GM23338 (cell line): ENCODE data around the gene SOX11. TPM values are rescaled to one million over a fixed set of nuclear protein-coding genes. Genes with fewer than 3 reads are reported as not detected.

ENCODE experiments used
- CREB1 ChIP-seq: fragments of 250-450 bp; sonication (Bioruptor Pico); IDR thresholded peaks from 2 replicates; pipeline ENCODE4 v1.5.0; 2020; ENCODE audit warnings: low read depth, mild to moderate bottlenecking, moderate library complexity
- EZH2 ChIP-seq: fragments of 200-600 bp; sonication (generic); IDR thresholded peaks from one replicate; pipeline ENCODE4 v1.8.0; 2017; ENCODE audit warnings: antibody characterized with exemption, mild to moderate bottlenecking, low read depth; ENCODE audit not compliant: unreplicated experiment
- EZH2phosphoT487 ChIP-seq: fragments of 200-600 bp; sonication (generic); IDR thresholded peaks from one replicate; pipeline ENCODE4 v1.8.1; 2018; ENCODE audit warnings: antibody characterized with exemption; ENCODE audit not compliant: unreplicated experiment
- JUNB ChIP-seq: IDR thresholded peaks from one replicate; pipeline ENCODE4 v1.6.1; 2016; ENCODE audit warnings: antibody characterized with exemption; ENCODE audit not compliant: unreplicated experiment
- NANOG ChIP-seq: IDR thresholded peaks from 2 replicates; pipeline ENCODE4 v1.6.1; 2016; ENCODE audit warnings: antibody characterized with exemption, borderline replicate concordance
- POLR2AphosphoS5 ChIP-seq: IDR thresholded peaks from 2 replicates; pipeline ENCODE4 v1.6.1; 2016; ENCODE audit warnings: antibody characterized with exemption, low read depth
- STAT1 ChIP-seq: IDR thresholded peaks from one replicate; pipeline ENCODE4 v1.6.1; 2016; ENCODE audit warnings: antibody characterized with exemption; ENCODE audit not compliant: unreplicated experiment
- ZNF331 ChIP-seq: fragments of 250-450 bp; sonication (Bioruptor Pico); IDR thresholded peaks from 2 replicates; pipeline ENCODE4 v1.5.0; 2020; ENCODE audit warnings: low read depth, mild to moderate bottlenecking, moderate library complexity
- polyA plus RNA-seq: library from polyadenylated mRNA; unstranded; fragments of >200 nt; fragmentation: Nextera tagmentation; extraction: Ambion mirVana; gene quantifications from 2 replicates; pipeline ENCODE4 v1.2.1, GENCODE V29; 2016
- total RNA-seq: library from RNA; depleted of rRNA; stranded (reverse); fragments of >200 nt; shearing (Covaris generic); gene quantifications from 2 replicates; pipeline ENCODE4 v1.2.3, GENCODE V29; 2014
- TF ChIP-seq, protein P1 (sequence below): fragments of 250-450 bp; sonication (Bioruptor Pico); IDR thresholded peaks from 2 replicates; pipeline ENCODE4 v1.5.0; 2020; ENCODE audit warnings: mild to moderate bottlenecking, moderate library complexity
- TF ChIP-seq, protein P2 (sequence below), 2 experiments: fragments of 200-600 bp in 1 of 2; sonication (generic) in 1 of 2; conservative IDR thresholded peaks; 2 replicates each; pipeline versions ENCODE4 v1.5.1 to v1.6.1; 2016 to 2017; ENCODE audit warnings: antibody characterized with exemption in 2 of 2, low read depth in 2 of 2, mild to moderate bottlenecking in 2 of 2, moderate library complexity in 1 of 2
- TF ChIP-seq, protein P3 (sequence below): IDR thresholded peaks from 2 replicates; pipeline ENCODE4 v1.6.1; 2016; ENCODE audit warnings: antibody characterized with exemption
- TF ChIP-seq, protein P4 (sequence below): IDR thresholded peaks from one replicate; pipeline ENCODE4 v1.6.1; 2018; ENCODE audit warnings: antibody characterized with exemption; ENCODE audit not compliant: unreplicated experiment

Gene SOX11
- total and polyA plus RNA-seq, 2 experiments from 2014 or later = 26.5 to 33.2 TPM

DNA sequence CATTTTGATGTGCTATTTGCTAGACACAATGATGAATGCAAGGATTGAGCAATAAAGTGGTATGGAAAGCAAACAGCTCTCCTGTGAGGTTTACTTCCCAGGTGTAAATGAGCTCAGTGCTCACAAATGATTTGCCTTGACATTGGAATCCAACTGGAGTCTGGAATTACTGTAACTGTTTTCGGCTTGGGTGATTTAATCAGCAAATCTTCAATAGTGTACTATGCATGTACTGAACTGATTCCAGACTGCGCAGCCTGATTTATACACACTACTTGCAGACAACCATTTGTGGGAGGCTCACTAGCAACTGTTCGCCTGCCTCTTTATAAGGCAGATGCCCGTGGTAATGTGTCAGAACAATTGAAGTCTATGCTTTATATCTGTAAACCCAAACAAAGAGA lies 27.9 kb upstream of the SOX11 start (continued):
- TF ChIP-seq, protein P1, sequence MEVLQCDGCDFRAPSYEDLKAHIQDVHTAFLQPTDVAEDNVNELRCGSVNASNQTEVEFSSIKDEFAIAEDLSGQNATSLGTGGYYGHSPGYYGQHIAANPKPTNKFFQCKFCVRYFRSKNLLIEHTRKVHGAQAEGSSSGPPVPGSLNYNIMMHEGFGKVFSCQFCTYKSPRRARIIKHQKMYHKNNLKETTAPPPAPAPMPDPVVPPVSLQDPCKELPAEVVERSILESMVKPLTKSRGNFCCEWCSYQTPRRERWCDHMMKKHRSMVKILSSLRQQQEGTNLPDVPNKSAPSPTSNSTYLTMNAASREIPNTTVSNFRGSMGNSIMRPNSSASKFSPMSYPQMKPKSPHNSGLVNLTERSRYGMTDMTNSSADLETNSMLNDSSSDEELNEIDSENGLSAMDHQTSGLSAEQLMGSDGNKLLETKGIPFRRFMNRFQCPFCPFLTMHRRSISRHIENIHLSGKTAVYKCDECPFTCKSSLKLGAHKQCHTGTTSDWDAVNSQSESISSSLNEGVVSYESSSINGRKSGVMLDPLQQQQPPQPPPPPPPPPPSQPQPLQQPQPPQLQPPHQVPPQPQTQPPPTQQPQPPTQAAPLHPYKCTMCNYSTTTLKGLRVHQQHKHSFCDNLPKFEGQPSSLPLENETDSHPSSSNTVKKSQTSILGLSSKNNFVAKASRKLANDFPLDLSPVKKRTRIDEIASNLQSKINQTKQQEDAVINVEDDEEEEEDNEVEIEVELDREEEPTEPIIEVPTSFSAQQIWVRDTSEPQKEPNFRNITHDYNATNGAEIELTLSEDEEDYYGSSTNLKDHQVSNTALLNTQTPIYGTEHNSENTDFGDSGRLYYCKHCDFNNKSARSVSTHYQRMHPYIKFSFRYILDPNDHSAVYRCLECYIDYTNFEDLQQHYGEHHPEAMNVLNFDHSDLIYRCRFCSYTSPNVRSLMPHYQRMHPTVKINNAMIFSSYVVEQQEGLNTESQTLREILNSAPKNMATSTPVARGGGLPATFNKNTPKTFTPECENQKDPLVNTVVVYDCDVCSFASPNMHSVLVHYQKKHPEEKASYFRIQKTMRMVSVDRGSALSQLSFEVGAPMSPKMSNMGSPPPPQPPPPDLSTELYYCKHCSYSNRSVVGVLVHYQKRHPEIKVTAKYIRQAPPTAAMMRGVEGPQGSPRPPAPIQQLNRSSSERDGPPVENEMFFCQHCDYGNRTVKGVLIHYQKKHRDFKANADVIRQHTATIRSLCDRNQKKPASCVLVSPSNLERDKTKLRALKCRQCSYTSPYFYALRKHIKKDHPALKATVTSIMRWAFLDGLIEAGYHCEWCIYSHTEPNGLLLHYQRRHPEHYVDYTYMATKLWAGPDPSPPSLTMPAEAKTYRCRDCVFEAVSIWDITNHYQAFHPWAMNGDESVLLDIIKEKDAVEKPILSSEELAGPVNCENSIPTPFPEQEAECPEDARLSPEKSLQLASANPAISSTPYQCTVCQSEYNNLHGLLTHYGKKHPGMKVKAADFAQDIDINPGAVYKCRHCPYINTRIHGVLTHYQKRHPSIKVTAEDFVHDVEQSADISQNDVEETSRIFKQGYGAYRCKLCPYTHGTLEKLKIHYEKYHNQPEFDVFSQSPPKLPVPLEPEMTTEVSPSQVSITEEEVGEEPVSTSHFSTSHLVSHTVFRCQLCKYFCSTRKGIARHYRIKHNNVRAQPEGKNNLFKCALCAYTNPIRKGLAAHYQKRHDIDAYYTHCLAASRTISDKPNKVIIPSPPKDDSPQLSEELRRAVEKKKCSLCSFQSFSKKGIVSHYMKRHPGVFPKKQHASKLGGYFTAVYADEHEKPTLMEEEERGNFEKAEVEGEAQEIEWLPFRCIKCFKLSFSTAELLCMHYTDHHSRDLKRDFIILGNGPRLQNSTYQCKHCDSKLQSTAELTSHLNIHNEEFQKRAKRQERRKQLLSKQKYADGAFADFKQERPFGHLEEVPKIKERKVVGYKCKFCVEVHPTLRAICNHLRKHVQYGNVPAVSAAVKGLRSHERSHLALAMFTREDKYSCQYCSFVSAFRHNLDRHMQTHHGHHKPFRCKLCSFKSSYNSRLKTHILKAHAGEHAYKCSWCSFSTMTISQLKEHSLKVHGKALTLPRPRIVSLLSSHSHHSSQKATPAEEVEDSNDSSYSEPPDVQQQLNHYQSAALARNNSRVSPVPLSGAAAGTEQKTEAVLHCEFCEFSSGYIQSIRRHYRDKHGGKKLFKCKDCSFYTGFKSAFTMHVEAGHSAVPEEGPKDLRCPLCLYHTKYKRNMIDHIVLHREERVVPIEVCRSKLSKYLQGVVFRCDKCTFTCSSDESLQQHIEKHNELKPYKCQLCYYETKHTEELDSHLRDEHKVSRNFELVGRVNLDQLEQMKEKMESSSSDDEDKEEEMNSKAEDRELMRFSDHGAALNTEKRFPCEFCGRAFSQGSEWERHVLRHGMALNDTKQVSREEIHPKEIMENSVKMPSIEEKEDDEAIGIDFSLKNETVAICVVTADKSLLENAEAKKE (CRISPR knock-in tag) = no peak
- no peak for TF ChIP-seq NANOG
- TF ChIP-seq STAT1 = no peak
- TF ChIP-seq POLR2AphosphoS5 = no peak
- TF ChIP-seq EZH2phosphoT487 = no peak
- TF ChIP-seq, protein P2, sequence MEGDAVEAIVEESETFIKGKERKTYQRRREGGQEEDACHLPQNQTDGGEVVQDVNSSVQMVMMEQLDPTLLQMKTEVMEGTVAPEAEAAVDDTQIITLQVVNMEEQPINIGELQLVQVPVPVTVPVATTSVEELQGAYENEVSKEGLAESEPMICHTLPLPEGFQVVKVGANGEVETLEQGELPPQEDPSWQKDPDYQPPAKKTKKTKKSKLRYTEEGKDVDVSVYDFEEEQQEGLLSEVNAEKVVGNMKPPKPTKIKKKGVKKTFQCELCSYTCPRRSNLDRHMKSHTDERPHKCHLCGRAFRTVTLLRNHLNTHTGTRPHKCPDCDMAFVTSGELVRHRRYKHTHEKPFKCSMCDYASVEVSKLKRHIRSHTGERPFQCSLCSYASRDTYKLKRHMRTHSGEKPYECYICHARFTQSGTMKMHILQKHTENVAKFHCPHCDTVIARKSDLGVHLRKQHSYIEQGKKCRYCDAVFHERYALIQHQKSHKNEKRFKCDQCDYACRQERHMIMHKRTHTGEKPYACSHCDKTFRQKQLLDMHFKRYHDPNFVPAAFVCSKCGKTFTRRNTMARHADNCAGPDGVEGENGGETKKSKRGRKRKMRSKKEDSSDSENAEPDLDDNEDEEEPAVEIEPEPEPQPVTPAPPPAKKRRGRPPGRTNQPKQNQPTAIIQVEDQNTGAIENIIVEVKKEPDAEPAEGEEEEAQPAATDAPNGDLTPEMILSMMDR (conservative IDR thresholded peaks at IDR 0.05; ENCODE audit: low read depth in 2 of 2) = no peak
- no peak for TF ChIP-seq JUNB
- TF ChIP-seq EZH2 = no peak
- TF ChIP-seq, protein P3, sequence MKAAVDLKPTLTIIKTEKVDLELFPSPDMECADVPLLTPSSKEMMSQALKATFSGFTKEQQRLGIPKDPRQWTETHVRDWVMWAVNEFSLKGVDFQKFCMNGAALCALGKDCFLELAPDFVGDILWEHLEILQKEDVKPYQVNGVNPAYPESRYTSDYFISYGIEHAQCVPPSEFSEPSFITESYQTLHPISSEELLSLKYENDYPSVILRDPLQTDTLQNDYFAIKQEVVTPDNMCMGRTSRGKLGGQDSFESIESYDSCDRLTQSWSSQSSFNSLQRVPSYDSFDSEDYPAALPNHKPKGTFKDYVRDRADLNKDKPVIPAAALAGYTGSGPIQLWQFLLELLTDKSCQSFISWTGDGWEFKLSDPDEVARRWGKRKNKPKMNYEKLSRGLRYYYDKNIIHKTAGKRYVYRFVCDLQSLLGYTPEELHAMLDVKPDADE = no peak
- TF ChIP-seq CREB1 = no peak
- TF ChIP-seq, protein P4, sequence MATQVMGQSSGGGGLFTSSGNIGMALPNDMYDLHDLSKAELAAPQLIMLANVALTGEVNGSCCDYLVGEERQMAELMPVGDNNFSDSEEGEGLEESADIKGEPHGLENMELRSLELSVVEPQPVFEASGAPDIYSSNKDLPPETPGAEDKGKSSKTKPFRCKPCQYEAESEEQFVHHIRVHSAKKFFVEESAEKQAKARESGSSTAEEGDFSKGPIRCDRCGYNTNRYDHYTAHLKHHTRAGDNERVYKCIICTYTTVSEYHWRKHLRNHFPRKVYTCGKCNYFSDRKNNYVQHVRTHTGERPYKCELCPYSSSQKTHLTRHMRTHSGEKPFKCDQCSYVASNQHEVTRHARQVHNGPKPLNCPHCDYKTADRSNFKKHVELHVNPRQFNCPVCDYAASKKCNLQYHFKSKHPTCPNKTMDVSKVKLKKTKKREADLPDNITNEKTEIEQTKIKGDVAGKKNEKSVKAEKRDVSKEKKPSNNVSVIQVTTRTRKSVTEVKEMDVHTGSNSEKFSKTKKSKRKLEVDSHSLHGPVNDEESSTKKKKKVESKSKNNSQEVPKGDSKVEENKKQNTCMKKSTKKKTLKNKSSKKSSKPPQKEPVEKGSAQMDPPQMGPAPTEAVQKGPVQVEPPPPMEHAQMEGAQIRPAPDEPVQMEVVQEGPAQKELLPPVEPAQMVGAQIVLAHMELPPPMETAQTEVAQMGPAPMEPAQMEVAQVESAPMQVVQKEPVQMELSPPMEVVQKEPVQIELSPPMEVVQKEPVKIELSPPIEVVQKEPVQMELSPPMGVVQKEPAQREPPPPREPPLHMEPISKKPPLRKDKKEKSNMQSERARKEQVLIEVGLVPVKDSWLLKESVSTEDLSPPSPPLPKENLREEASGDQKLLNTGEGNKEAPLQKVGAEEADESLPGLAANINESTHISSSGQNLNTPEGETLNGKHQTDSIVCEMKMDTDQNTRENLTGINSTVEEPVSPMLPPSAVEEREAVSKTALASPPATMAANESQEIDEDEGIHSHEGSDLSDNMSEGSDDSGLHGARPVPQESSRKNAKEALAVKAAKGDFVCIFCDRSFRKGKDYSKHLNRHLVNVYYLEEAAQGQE = no peak
- no peak for TF ChIP-seq ZNF331 (CRISPR knock-in tag)
